NOMO-1 treated with dmso at 0.1 percent for 144 hours (cell line): ENCODE data around the gene NCR1.
"Not testable (repeated sequence)": the region's sequence is repeated elsewhere in the genome, so short reads cannot be mapped to it uniquely, and the experiment has no call there.

Source experiments
- DNase-seq: peaks from one replicate; lab custom pipeline; 2025; ENCODE audit not compliant: unreplicated experiment; lab: John Stamatoyannopoulos, UW

NCR1 gene, protein sequence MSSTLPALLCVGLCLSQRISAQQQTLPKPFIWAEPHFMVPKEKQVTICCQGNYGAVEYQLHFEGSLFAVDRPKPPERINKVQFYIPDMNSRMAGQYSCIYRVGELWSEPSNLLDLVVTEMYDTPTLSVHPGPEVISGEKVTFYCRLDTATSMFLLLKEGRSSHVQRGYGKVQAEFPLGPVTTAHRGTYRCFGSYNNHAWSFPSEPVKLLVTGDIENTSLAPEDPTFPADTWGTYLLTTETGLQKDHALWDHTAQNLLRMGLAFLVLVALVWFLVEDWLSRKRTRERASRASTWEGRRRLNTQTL

DNA sequence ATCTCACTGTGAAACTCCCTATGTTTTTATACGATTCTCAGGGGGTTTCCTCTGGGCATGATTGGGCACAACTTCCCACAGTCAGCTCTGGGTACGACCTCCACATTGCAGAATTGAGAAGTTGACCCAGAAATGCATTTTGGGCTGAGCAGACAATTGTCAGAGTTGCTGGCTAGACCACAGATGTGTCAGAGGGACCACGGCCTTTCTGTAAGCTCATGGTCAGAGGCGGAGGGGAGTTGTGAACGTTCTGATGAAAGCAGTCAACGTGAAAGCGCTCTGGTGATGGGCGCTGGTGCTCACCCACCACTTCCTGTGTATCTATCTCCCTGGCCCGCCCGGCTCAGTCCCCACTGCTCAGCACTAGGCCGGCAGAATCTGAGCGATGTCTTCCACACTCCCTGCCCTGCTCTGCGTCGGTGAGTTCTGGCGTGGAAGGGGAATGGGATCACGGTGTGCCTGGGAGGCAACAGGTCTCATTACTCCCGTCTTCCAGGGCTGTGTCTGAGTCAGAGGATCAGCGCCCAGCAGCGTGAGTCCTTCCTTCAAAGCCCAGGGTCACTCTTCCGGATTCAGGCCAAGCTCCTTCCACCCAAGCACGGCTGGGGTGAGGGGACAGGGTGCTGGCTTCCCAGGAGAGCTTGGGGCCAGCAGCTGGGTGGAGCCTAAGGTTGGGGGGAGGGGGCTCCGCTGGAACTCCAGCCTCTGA, at the start of gene NCR1:
Gene NCR1 (plus strand): TSS at position 346 of the 709 bp plus-strand sequence. CDS start 40 bp downstream, at position 386.
- DNase-seq, result no peak

GRCh38 chr19:54858476-54858875, 47.5 kb upstream of the NCR1 start:
- not testable (repeated sequence) for DNase-seq

DNA sequence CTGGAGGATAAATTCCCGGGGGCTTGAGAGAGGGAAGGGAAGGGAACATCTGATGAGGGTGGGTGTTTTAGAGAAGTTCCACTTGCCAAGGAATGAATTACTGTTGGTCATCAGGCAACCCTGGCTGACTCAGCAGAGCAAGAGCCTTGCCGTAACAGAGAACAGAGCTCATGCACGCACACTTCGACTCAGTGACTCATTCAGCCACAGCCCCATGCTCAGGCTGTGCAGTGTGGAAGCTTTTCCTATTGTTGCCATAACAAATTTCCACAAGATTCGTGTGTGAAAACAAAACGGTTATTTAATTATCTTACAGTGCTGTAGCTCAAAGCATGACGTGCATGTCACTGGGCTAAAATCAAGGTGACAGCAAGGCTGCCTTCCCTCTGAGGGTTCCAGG, 46.5 kb upstream of the NCR1 start:
- peak; percentile 16 for DNase-seq

DNA sequence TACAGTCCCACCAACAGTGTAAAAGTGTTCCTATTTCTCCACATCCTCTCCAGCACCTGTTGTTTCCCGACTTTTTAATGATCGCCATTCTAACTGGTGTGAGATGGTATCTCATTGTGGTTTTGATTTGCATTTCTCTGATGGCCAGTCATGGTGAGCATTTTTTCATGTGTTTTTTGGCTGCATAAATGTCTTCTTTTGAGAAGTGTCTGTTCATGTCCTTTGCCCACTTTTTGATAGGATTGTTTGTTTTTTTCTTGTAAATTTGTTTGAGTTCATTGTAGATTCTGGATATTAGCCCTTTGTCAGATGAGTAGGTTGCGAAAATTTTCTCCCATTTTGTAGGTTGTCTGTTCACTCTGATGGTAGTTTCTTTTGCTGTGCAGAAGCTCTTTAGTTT, 42.5 kb upstream of the NCR1 start:
- not testable (repeated sequence) for DNase-seq

- no peak for DNase-seq
Observed at GRCh38 chr19:54871696-54872095, 34.3 kb upstream of the NCR1 start.

DNA sequence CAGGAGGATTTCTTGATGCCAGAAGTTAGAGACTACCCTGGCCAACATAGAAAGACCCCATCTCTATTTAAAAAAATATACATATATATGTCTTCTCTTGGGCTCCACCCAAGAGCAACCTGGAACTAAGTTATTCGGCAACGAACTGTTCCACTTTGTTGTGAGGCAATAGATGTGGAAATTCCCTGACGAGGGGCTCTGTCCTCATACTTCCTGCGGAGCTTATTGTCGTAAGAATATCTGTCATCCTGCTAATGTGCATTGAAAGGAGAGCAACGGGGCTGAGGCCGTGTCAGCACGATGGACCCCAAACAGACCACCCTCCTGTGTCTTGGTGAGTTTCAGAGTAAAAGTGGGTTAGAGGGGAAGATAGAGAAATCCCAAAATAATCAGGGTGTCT, 32.0 kb upstream of the NCR1 start, which contains the start of gene FCAR:
Gene FCAR (plus strand): TSS at position 246 of the 400 bp plus-strand sequence. CDS start 55 bp downstream, at position 301.
- DNase-seq, result peak; percentile 77

- peak; percentile 78 for DNase-seq
Observed at GRCh38 chr19:54875506-54875905, 30.4 kb upstream of the NCR1 start.

- DNase-seq, result no peak
Observed at GRCh38 chr19:54877471-54877870, 28.5 kb upstream of the NCR1 start.

- DNase-seq, result no peak
Observed at GRCh38 chr19:54881884-54882283, 24.1 kb upstream of the NCR1 start.

DNA sequence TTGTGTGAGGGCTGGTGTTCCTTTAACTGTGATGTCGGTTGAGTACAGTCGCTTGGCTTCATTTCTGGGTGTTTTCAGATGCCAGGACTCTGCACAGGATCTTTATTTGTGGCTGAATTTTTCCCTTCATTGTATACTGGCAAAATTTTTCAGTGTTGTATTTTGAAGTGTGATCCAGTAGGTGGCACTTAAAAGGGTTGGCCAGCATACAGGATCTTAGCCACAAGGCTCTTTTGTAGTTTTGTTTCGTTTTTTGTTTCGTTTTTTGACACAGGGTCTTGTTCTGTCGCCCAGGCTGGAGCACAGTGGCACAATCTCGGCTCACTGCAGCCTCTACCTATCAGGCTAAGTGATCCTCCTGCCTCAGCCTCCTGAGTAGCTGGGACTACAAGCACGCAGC, 23.2 kb upstream of the NCR1 start:
- DNase-seq, result no peak

- no peak for DNase-seq
Observed at GRCh38 chr19:54883228-54883627, 22.7 kb upstream of the NCR1 start.

- no peak for DNase-seq
Observed at GRCh38 chr19:54888239-54888638, 17.7 kb upstream of the NCR1 start.

- no peak for DNase-seq
Observed at GRCh38 chr19:54889566-54889965, 16.4 kb upstream of the NCR1 start.

DNA sequence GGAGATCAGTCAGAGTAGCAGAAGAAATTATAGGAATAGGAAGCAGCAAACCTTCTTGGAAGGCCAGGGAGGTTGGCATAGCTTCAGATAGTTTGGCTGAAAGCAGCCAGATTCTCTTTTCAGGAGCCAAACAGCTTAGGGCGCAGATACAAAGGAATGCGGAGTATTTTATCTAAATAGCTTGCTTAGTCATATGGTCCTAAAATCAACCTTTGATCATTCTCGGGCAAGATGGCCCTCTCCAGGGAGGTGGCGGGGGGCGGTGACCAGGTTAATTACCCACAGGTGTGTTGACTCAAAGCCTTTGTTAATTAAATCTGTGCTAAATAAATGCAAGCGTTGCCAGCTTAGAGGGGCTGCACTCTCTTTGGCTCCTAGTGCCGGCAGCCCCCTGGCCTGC, 12.5 kb upstream of the NCR1 start:
- no peak for DNase-seq

DNA sequence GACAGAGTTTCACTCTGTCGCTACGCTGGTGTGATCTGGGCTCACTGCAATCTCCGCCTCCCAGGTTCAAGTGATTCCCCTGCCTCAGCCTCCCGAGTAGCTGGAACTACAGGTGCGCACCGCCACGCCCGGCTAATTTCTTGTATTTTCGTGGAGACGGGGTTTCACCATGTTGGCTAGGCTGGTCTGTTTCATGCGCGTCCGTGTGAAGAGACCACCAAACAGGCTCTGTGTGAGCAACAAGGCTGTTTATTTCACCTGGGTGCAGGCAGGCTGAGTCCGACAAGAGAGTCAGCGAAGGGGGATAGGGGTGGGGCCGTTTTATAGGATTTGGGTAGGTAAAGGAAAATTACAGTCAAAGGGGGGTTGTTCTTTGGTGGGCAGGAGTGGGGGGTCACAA, 11.8 kb upstream of the NCR1 start:
- not testable (repeated sequence) for DNase-seq

- no peak for DNase-seq
Observed at GRCh38 chr19:54896036-54896435, 9.9 kb upstream of the NCR1 start.

DNA sequence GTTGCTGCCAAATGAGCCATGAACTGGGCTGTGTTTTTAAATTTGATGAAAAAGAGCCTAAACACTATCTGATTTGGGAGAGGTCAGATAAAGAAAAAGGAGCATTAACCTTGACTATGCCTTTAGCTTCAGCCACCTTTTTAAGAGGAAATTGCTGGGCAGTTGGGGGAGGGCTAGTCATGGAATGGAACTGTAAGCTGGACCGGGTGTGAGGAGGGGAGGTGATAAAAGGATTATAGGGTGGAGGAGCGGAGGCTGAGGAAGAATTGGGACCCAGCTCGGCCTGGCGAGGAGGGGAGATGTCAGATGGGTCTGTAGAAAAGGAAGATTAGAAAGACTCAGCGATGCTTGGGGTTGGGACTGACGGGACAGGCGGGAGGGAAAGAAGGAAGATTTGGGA, 7.3 kb upstream of the NCR1 start:
- DNase-seq, result not testable (repeated sequence)

GRCh38 chr19:54899646-54900045, 6.3 kb upstream of the NCR1 start:
- not testable (repeated sequence) for DNase-seq

DNA sequence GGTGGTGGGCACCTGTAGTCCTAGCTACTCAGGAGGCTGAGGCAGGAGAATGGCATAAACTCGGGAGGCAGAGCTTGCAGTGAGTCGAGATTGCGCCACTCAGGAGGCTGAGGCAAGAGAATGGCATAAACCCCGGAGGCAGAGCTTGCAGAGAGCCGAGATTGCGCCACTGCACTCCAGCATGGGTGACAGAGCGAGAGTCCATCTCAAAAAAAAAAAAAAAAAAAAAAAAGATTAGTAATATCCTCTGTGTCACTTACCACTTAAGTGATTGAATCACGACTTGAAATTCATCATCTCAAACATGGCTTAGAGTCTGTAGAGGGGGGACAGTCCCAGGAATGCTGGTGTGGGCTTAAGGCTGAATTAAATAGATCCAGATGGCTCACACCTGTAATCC, 4.8 kb upstream of the NCR1 start:
- peak; percentile 69 for DNase-seq

- DNase-seq, result no peak
Observed at GRCh38 chr19:54902061-54902460, 3.9 kb upstream of the NCR1 start.

GRCh38 chr19:54903303-54903702, 2.6 kb upstream of the NCR1 start:
- DNase-seq, result no peak

- DNase-seq, result not testable (repeated sequence)
Observed at GRCh38 chr19:54904261-54904660, 1.7 kb upstream of the NCR1 start.
